ENCODE results near the gene SIRPG. TPM values are rescaled to one million over a fixed set of nuclear protein-coding genes. Genes with fewer than 3 reads are reported as not detected.
A peak's percentile ranks its signal among the peaks of the same experiment; 100 is the strongest.

The SIRPG gene
- total and polyA plus RNA-seq, 10 of the 15 experiments (the other 5 are each of a cell fraction or from before 2014, with no cell fraction given): 1.1 to 13.0 (median 4.1) TPM

- TF ChIP-seq, protein P1, sequence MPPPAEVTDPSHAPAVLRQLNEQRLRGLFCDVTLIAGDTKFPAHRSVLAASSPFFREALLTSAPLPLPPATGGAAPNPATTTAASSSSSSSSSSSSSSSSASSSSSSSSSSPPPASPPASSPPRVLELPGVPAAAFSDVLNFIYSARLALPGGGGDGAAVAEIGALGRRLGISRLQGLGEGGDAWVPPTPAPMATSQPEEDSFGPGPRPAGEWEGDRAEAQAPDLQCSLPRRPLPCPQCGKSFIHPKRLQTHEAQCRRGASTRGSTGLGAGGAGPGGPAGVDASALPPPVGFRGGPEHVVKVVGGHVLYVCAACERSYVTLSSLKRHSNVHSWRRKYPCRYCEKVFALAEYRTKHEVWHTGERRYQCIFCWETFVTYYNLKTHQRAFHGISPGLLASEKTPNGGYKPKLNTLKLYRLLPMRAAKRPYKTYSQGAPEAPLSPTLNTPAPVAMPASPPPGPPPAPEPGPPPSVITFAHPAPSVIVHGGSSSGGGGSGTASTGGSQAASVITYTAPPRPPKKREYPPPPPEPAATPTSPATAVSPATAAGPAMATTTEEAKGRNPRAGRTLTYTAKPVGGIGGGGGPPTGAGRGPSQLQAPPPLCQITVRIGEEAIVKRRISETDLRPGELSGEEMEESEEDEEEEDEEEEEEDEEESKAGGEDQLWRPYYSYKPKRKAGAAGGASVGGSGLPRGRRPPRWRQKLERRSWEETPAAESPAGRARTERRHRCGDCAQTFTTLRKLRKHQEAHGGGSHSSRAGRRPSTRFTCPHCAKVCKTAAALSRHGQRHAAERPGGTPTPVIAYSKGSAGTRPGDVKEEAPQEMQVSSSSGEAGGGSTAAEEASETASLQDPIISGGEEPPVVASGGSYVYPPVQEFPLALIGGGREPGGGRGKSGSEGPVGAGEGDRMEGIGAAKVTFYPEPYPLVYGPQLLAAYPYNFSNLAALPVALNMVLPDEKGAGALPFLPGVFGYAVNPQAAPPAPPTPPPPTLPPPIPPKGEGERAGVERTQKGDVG (CRISPR knock-in tag; IDR thresholded peaks at IDR 0.05): no peak
- TF ChIP-seq, protein P2, sequence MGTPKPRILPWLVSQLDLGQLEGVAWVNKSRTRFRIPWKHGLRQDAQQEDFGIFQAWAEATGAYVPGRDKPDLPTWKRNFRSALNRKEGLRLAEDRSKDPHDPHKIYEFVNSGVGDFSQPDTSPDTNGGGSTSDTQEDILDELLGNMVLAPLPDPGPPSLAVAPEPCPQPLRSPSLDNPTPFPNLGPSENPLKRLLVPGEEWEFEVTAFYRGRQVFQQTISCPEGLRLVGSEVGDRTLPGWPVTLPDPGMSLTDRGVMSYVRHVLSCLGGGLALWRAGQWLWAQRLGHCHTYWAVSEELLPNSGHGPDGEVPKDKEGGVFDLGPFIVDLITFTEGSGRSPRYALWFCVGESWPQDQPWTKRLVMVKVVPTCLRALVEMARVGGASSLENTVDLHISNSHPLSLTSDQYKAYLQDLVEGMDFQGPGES (IDR thresholded peaks at IDR 0.05): no peak
- TF ChIP-seq RUNX3 (IDR thresholded peaks at IDR 0.05; ENCODE audit: low read length) (peak; percentile 89), JUND (IDR thresholded peaks at IDR 0.05; ENCODE audit: low read depth, low read length) (no peak), DPF2 (IDR thresholded peaks at IDR 0.05) (peak; percentile 56), PML (IDR thresholded peaks at IDR 0.05; ENCODE audit: low read length) (no peak), RB1 (IDR thresholded peaks at IDR 0.05; ENCODE audit: borderline replicate concordance) (no peak), IRF5 (IDR thresholded peaks at IDR 0.05; ENCODE audit: borderline replicate concordance) (no peak), EGR1 (IDR thresholded peaks at IDR 0.05; ENCODE audit: borderline replicate concordance in 1 of 2, low read depth in 2 of 2, low read length in 2 of 2) (no peak), ETV6 (conservative IDR thresholded peaks at IDR 0.05 in 1 of 2, IDR thresholded peaks at IDR 0.05 in 1 of 2; ENCODE audit: borderline replicate concordance in 1 of 2, low read depth in 1 of 2) (peak in 1 of 2 experiments; percentile 93; a peak in 2 of 4 replicates), STAT1 (conservative IDR thresholded peaks at IDR 0.05) (no peak), ZBTB40 (IDR thresholded peaks at IDR 0.05; ENCODE audit: borderline replicate concordance) (no peak; the same call in 1 of the 2 replicates), CREM (IDR thresholded peaks at IDR 0.05; ENCODE audit: low read depth) (0 out of 2 replicates have a peak, but pooled peaks have one; percentile 17), BCL11A (IDR thresholded peaks at IDR 0.05; ENCODE audit: low read depth, low read length) (0 out of 2 replicates have a peak, but pooled peaks have one; percentile 31), CBX3 (IDR thresholded peaks at IDR 0.05; ENCODE audit: borderline replicate concordance, low read depth) (no peak)
- TF ChIP-seq, protein P3, sequence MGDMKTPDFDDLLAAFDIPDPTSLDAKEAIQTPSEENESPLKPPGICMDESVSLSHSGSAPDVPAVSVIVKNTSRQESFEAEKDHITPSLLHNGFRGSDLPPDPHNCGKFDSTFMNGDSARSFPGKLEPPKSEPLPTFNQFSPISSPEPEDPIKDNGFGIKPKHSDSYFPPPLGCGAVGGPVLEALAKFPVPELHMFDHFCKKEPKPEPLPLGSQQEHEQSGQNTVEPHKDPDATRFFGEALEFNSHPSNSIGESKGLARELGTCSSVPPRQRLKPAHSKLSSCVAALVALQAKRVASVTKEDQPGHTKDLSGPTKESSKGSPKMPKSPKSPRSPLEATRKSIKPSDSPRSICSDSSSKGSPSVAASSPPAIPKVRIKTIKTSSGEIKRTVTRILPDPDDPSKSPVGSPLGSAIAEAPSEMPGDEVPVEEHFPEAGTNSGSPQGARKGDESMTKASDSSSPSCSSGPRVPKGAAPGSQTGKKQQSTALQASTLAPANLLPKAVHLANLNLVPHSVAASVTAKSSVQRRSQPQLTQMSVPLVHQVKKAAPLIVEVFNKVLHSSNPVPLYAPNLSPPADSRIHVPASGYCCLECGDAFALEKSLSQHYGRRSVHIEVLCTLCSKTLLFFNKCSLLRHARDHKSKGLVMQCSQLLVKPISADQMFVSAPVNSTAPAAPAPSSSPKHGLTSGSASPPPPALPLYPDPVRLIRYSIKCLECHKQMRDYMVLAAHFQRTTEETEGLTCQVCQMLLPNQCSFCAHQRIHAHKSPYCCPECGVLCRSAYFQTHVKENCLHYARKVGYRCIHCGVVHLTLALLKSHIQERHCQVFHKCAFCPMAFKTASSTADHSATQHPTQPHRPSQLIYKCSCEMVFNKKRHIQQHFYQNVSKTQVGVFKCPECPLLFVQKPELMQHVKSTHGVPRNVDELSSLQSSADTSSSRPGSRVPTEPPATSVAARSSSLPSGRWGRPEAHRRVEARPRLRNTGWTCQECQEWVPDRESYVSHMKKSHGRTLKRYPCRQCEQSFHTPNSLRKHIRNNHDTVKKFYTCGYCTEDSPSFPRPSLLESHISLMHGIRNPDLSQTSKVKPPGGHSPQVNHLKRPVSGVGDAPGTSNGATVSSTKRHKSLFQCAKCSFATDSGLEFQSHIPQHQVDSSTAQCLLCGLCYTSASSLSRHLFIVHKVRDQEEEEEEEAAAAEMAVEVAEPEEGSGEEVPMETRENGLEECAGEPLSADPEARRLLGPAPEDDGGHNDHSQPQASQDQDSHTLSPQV (IDR thresholded peaks at IDR 0.05): 0 out of 2 replicates have a peak, but pooled peaks have one; percentile 12
Measured at GRCh38 chr20:1622450-1622849, 35.1 kb downstream of the SIRPG start (continued).

Data from GM12878 (cell line).